ENCODE results near the gene MECP2.

MECP2 gene

DNA sequence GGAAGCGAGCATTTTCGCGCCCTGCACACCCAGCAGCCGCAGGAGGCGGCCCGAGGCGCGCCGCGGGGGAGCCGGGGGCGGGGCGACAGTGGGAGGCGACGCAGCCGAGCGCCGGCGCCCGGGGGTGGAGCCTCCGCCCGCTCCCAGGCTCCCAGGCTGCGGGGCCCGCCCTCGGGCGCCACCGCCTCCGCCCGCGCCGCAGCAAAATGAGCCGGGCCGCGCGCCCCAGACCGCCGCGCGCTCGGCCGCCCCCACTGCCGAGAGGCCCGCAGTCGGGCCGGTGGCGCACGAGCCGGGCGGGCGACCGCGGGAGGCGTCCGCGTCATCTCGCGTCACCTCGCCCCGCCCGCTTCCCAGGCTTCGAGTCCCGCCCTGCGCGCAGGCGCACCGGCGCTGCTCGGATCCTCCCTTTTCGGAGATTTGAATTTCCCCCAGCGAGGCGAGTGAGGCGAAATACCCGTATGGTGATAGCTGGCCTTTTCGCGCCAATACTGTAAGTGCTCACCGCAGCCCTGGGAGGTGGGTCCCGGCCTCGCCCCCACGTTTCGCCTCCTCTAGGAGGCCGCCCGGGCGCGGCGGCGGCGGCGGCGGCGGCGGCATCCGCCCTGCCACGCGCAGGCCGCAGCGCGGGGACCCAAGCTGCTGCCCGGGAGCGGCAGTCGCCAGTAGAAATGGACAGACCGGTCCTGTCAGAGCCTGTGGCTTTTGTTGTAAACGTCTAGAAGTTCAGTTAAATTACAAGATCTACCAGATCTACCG, 125.0 kb downstream of the MECP2 start, which contains the start of gene TMEM187:
Gene TMEM187 (plus strand): TSS at position 387 of the 759 bp plus-strand sequence. CDS start 9,309 bp downstream, outside the sequence.
- Mint-ChIP-seq H3K9me3 (no peaks in the 10 kb centered on the region), H3K4me1 (peaks cover 40% of the 10 kb centered on the region), H3K36me3 (peaks cover 23% of the 10 kb centered on the region), H3K4me3 (peak within 1 kb of the TSS; percentile 100), H3K27me3 (no peaks in the 10 kb centered on the region), H3K27ac (peak within 1 kb of the TSS; percentile 99)
- peak; percentile 74 for ATAC-seq
